H1 (cell line): ENCODE measurements around the gene PRUNE1. TPM values are rescaled to one million over a fixed set of nuclear protein-coding genes. Genes with fewer than 3 reads are reported as not detected.
A peak's percentile ranks its signal among the peaks of the same experiment; 100 is the strongest.

Source experiments
- CTCF ChIA-PET: fragments of 300-600 bp; sonication (Branson Sonifier 250); formaldehyde crosslinking; loops from one replicate; lab custom pipeline; 2021; ENCODE audit not compliant: partially characterized antibody; lab: Charles Lee
- POLR2A ChIA-PET: fragments of 300-600 bp; sonication (Branson Sonifier 250); formaldehyde crosslinking; loops from one replicate; lab custom pipeline; 2021; ENCODE audit warnings: inconsistent platforms; ENCODE audit not compliant: partially characterized antibody; lab: Charles Lee
- DNase-seq, 2 experiments: peaks; one replicate each; pipeline versions ENCODE4 v3.0.0 to v3.0.0-alpha.2; 2010 to 2022; ENCODE audit warnings: low spot score in 2 of 2, low read depth in 1 of 2, mixed read lengths in 1 of 2
- FAIRE-seq: peaks from 2 replicates; lab custom pipeline; 2011; peaks lifted over from hg19 to GRCh38; lab: Jason Lieb, UNC
- H2AFZ ChIP-seq: 2 replicates; pipeline ENCODE4 v1.8.1; 2012; ENCODE audit warnings: low read length, inconsistent platforms
- H2AK5ac ChIP-seq: 2 replicates; pipeline ENCODE4 v1.6.1; 2013; ENCODE audit warnings: low read depth, low read length
- H2BK120ac ChIP-seq: replicated peaks from 2 replicates; pipeline ENCODE3; 2013; ENCODE audit warnings: low read depth, low read length, inconsistent platforms
- H2BK12ac ChIP-seq: 2 replicates; pipeline ENCODE4 v1.6.1; 2013; ENCODE audit warnings: low read depth, low read length
- H2BK15ac ChIP-seq: 2 replicates; pipeline ENCODE4 v1.6.1; 2013; ENCODE audit warnings: low read length
- H2BK20ac ChIP-seq: 2 replicates; pipeline ENCODE4 v1.6.1; 2013; ENCODE audit warnings: low read length
- H2BK5ac ChIP-seq: 2 replicates; pipeline ENCODE4 v1.6.1; 2013; ENCODE audit warnings: low read depth, low read length
- H3K14ac ChIP-seq: 2 replicates; pipeline ENCODE4 v1.6.1; 2013; ENCODE audit warnings: inconsistent platforms; ENCODE audit not compliant: insufficient read length
- H3K18ac ChIP-seq: 2 replicates; pipeline ENCODE4 v1.6.1; 2013; ENCODE audit warnings: low read length; ENCODE audit errors: extremely low read depth
- H3K23ac ChIP-seq: 2 replicates; pipeline ENCODE4 v1.6.1; 2013; ENCODE audit warnings: inconsistent platforms; ENCODE audit not compliant: insufficient read length
- H3K23me2 ChIP-seq: 2 replicates; pipeline ENCODE4 v1.6.1; 2013; ENCODE audit warnings: low read depth, low read length
- H3K27ac ChIP-seq: 2 replicates; pipeline ENCODE4 v1.6.1; 2011; ENCODE audit warnings: low read depth, low read length, inconsistent platforms
- H3K27me3 ChIP-seq, 4 experiments: replicated peaks in 1 of 4; 1 replicate in 1 of 4; 2 replicates in 3 of 4; pipeline versions ENCODE4 v1.6.1 to v1.8.1; 2011 to 2013; ENCODE audit warnings: low read length in 3 of 4, mild to moderate bottlenecking in 3 of 4, inconsistent platforms in 2 of 4, mixed read lengths in 2 of 4, moderate library complexity in 1 of 4; ENCODE audit not compliant: control insufficient read depth in 3 of 4, insufficient read depth in 3 of 4; ENCODE audit errors: extremely low read depth in 1 of 4
- H3K36me3 ChIP-seq, 4 experiments: 2 replicates each; pipeline versions ENCODE4 v1.6.1 to v1.8.1; 2011 to 2013; ENCODE audit warnings: mild to moderate bottlenecking in 4 of 4, low read length in 3 of 4, moderate library complexity in 2 of 4, control low read depth in 1 of 4, inconsistent platforms in 1 of 4; ENCODE audit not compliant: insufficient read depth in 4 of 4, control insufficient read depth in 2 of 4
- H3K4ac ChIP-seq: replicated peaks from 2 replicates; pipeline ENCODE3; 2013; ENCODE audit warnings: low read length, low read depth, mixed read lengths, inconsistent platforms; ENCODE audit not compliant: insufficient read length
- H3K4me1 ChIP-seq, 4 experiments: replicated peaks in 1 of 4; 1 replicate in 1 of 4; 2 replicates in 3 of 4; pipeline versions ENCODE4 v1.6.1 to v1.8.1; 2011 to 2013; ENCODE audit warnings: low read length in 3 of 4, inconsistent platforms in 2 of 4, mixed read lengths in 1 of 4; ENCODE audit not compliant: insufficient read depth in 4 of 4, control insufficient read depth in 3 of 4
- H3K4me2 ChIP-seq, 2 experiments: 2 replicates each; pipeline versions ENCODE4 v1.6.1 to v1.8.1; 2011 to 2013; ENCODE audit warnings: low read depth in 2 of 2, low read length in 2 of 2, control low read depth in 1 of 2, inconsistent platforms in 1 of 2, mild to moderate bottlenecking in 1 of 2; ENCODE audit not compliant: insufficient read depth in 1 of 2
- H3K4me3 ChIP-seq, 4 experiments: fragments of 200-600, 300-600 bp in 1 of 4; sonication (generic), shearing (Covaris generic), sonication (Bioruptor Twin) in 1 of 4; 2 replicates each; pipeline versions ENCODE4 v1.5.1 to v1.8.1; 2011 to 2016; ENCODE audit warnings: low read length in 4 of 4, low read depth in 3 of 4, control low read depth in 2 of 4, inconsistent platforms in 2 of 4, mild to moderate bottlenecking in 2 of 4, mixed read lengths in 1 of 4, moderate library complexity in 1 of 4; ENCODE audit not compliant: insufficient read depth in 2 of 4; ENCODE audit errors: extremely low read depth in 1 of 4
- H3K56ac ChIP-seq: replicated peaks from 2 replicates; pipeline ENCODE3; 2013; ENCODE audit warnings: low read depth, mild to moderate bottlenecking, mixed read lengths, low read length, inconsistent platforms; ENCODE audit not compliant: insufficient read length
- H3K79me1 ChIP-seq: 2 replicates; pipeline ENCODE4 v1.6.1; 2013; ENCODE audit warnings: low read depth, low read length, control low read depth
- H3K79me2 ChIP-seq, 2 experiments: 2 replicates each; pipeline versions ENCODE4 v1.6.1 to v1.8.1; 2012 to 2013; ENCODE audit warnings: low read length in 2 of 2, mild to moderate bottlenecking in 2 of 2, inconsistent platforms in 1 of 2; ENCODE audit not compliant: insufficient read depth in 2 of 2, control insufficient read depth in 1 of 2
- H3K9ac ChIP-seq, 4 experiments: replicated peaks in 1 of 4; 1 replicate in 1 of 4; 2 replicates in 3 of 4; pipeline versions ENCODE4 v1.6.1 to v1.8.1; 2011 to 2013; ENCODE audit warnings: low read depth in 3 of 4, low read length in 3 of 4, control low read depth in 2 of 4, mild to moderate bottlenecking in 2 of 4, moderate library complexity in 2 of 4, inconsistent platforms in 1 of 4; ENCODE audit errors: extremely low read depth in 1 of 4
- H3K9me3 ChIP-seq, 2 experiments: 2 replicates each; pipeline versions ENCODE4 v1.6.1 to v1.8.1; 2012 to 2013; ENCODE audit warnings: mild to moderate bottlenecking in 2 of 2, moderate library complexity in 2 of 2, control low read depth in 1 of 2, inconsistent platforms in 1 of 2, low read depth in 1 of 2, low read length in 1 of 2, mixed read lengths in 1 of 2; ENCODE audit not compliant: insufficient read depth in 2 of 2
- H4K20me1 ChIP-seq, 2 experiments: replicated peaks in 1 of 2; 2 replicates each; pipeline versions ENCODE3 to v1.8.1; 2011 to 2013; ENCODE audit warnings: inconsistent platforms in 2 of 2, low read length in 2 of 2, mild to moderate bottlenecking in 1 of 2; ENCODE audit not compliant: insufficient read depth in 2 of 2, control insufficient read depth in 1 of 2
- H4K5ac ChIP-seq: 2 replicates; pipeline ENCODE4 v1.6.1; 2013; ENCODE audit warnings: low read length, low read depth, mixed read lengths, inconsistent platforms; ENCODE audit not compliant: insufficient read length
- H4K8ac ChIP-seq: 2 replicates; pipeline ENCODE4 v1.8.0; 2013; ENCODE audit warnings: mild to moderate bottlenecking, moderate library complexity, low read length, inconsistent platforms; ENCODE audit not compliant: insufficient read depth; ENCODE audit errors: extremely low read depth
- H4K91ac ChIP-seq: replicated peaks from 2 replicates; pipeline ENCODE3; 2013; ENCODE audit warnings: low read length, mixed read lengths, inconsistent platforms; ENCODE audit not compliant: insufficient read length
- ASH2L ChIP-seq: fragments of 200-600, 300-600 bp; sonication (generic); IDR thresholded peaks from one replicate; pipeline ENCODE4 v1.7.1; 2017; ENCODE audit warnings: low read length
- ATF3 ChIP-seq: IDR thresholded peaks from 2 replicates; pipeline ENCODE4 v1.6.1; 2011; ENCODE audit warnings: low read depth, mild to moderate bottlenecking, low read length; ENCODE audit not compliant: insufficient read depth
- BCL11A ChIP-seq, 2 experiments: IDR thresholded peaks; one replicate each; pipeline ENCODE4 v1.6.1; 2011; ENCODE audit warnings: low read depth in 2 of 2, low read length in 2 of 2, mild to moderate bottlenecking in 2 of 2
- KDM5A ChIP-seq: fragments of 200-600 bp; IDR thresholded peaks from 2 replicates; pipeline ENCODE4 v1.7.1; 2012; ENCODE audit warnings: mild to moderate bottlenecking, low read length, inconsistent platforms, mixed read lengths
- POLR2AphosphoS5 ChIP-seq: IDR thresholded peaks from 2 replicates; pipeline ENCODE4 v1.6.1; 2011; ENCODE audit warnings: low read depth, low read length
- SAP30 ChIP-seq: fragments of 300-600 bp; sonication (generic); IDR thresholded peaks from 2 replicates; pipeline ENCODE4 v1.7.1; 2012; ENCODE audit warnings: low read length, moderate library complexity, mild to moderate bottlenecking, inconsistent platforms; ENCODE audit not compliant: insufficient read depth, insufficient replicate concordance
- WGBS, 2 experiments: shearing (Covaris generic) in 1 of 2; methylation state at CpG; one replicate each; pipeline versions ENCODE4 v1.1.6 to v1.1.7; 2013 to 2015; ENCODE audit warnings: low lambda C conversion rate in 2 of 2, mixed read lengths in 2 of 2, inconsistent platforms in 1 of 2, low coverage in 1 of 2, missing lambda C conversion rate in 1 of 2; ENCODE audit not compliant: insufficient replicate concordance in 2 of 2, insufficient coverage in 1 of 2, insufficient read length in 1 of 2; ENCODE audit errors: extremely low coverage in 1 of 2, missing lambda C conversion rate in 1 of 2; 5-methylcytosine and 5-hydroxymethylcytosine counted together
- polyA plus RNA-seq, 7 experiments: library from polyadenylated mRNA; depleted of rRNA in 3 of 7; stranded (reverse) in 5 of 7; unstranded in 2 of 7; fragments of >200 nt in 5 of 7; fragments of 200-250 nt in 2 of 7; gene quantifications; 1 replicate in 5 of 7; 2 replicates in 1 of 7; 4 replicates in 1 of 7; pipeline versions ENCODE4 v1.2.1 to v1.2.3, GENCODE V29; 2011 to 2013; ENCODE audit warnings: missing spikeins in 2 of 7, mixed read lengths in 2 of 7
- total RNA-seq: library from RNA; stranded (reverse); fragmentation: NEBNext Ultra II Directional; extraction: Animal tissue kit (Norgen Biotek cat#: 25700); gene quantifications from 2 replicates; pipeline ENCODE4 v1.2.1, GENCODE V29; 2021

PRUNE1 gene
- total and polyA plus RNA-seq, 2 of the 8 experiments (the other 6 are each of a cell fraction or from before 2014, with no cell fraction given), result 32.8 to 54.2 TPM

DNA sequence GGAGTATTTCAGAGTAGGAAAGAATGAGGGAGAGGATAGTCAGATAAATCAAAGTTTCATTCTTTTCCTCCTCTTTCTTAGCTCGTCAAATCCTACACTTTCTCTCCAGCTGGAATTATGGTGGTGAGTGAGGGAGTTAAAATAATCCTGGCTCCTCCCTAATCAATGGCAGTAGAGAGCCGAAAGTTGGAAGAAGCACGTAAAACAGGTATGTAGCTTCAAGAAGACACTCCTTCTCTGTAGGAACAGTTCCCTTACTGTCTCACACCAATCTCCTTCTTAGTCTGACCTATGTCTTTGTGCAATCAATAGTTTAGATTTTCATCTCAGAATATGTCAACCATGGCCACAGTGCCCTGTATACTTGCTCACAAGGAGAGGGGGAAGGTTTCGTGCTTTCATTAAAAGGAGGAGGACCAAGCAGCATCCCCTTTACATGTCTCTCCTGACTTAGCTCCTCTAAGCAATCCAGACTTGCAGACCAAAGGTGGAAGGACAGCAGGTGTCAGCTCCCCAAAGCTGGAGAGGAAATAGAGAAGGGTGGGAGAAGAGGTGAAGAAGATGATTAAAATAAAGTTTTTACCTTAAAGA is 2.4 kb upstream of the PRUNE1 start:
- Histone ChIP-seq H4K5ac (no peak overlapping the region), H3K18ac (no peak overlapping the region), H3K4me1 (peaks cover 9 to 12% (median 9%) of the 10 kb centered on the region in 4 experiments; a peak in 6 of 7 replicates), H4K20me1 (no peaks in the 10 kb centered on the region), H3K36me3 (no peaks in the 10 kb centered on the region), H3K27me3 (no peaks in the 10 kb centered on the region), H2AK5ac (no peak overlapping the region), H3K79me2 (peaks cover 0 to 5% of the 10 kb centered on the region in 2 experiments; a peak in 2 of 4 replicates), H3K4me2 (peak overlapping the region; percentile 71 to 74), H2BK20ac (no peak overlapping the region), H2AFZ (no peak overlapping the region), H2BK15ac (no peak overlapping the region), H4K8ac (no peak overlapping the region), H3K27ac (no peak overlapping the region), H2BK5ac (no peak overlapping the region), H3K9me3 (no peaks in the 10 kb centered on the region), H3K4ac (no peak overlapping the region), H3K4me3 (peak overlapping the region; percentile 6 to 57 (median 41); a peak in 6 of 8 replicates), H3K23me2 (peaks cover 5% of the 10 kb centered on the region), H3K56ac (no peak overlapping the region), H3K9ac (no peak overlapping the region; a peak in 2 of 7 replicates)
- CTCF ChIA-PET, result interaction anchor here (0.6 to 7.8 kb wide), 26 partner anchors 10 to 665 kb away, joined by 3 to 142 read pairs (median 4); partner anchors contain the start of genes ANXA9, CDC42SE1, TNFAIP8L2 and VPS72
- POLR2A ChIA-PET, result interaction anchor here (0.6 to 3.1 kb wide), 20 partner anchors 8 to 435 kb away, joined by 3 to 28 read pairs (median 5); partner anchors contain the start of genes ANXA9, C1orf56, CDC42SE1 and CERS2
- DNase-seq, result no peak
- WGBS, 2 experiments, result 71% methylated on average over 4 of the region's 4 CpGs; no CpG with 5 or more reads in 1 of the 2 experiments
- TF ChIP-seq KDM5A (no peak), POLR2AphosphoS5 (no peak), ATF3 (no peak), ASH2L (no peak), SAP30 (no peak), BCL11A (IDR thresholded peaks at IDR 0.05; ENCODE audit: low read depth in 2 of 2, low read length in 2 of 2) (no peak)
- TF ChIP-seq, all 59 proteins: peak for 0
- no peak overlapping the region for H3K14ac ChIP-seq
- no peak overlapping the region for H2BK12ac ChIP-seq
- H3K23ac ChIP-seq, result no peak overlapping the region
- no peak for FAIRE-seq
- H2BK120ac ChIP-seq, result no peak overlapping the region
- no peaks in the 10 kb centered on the region for H3K79me1 ChIP-seq
- H4K91ac ChIP-seq, result no peak overlapping the region
